NCI-H748 treated with DMSO at 0.1 percent for 48 hours (cell line): ENCODE data around the gene USB1.

ENCODE experiments used
- DNase-seq: peaks from one replicate; lab custom pipeline; 2025; lab: John Stamatoyannopoulos, UW

USB1 gene

DNA sequence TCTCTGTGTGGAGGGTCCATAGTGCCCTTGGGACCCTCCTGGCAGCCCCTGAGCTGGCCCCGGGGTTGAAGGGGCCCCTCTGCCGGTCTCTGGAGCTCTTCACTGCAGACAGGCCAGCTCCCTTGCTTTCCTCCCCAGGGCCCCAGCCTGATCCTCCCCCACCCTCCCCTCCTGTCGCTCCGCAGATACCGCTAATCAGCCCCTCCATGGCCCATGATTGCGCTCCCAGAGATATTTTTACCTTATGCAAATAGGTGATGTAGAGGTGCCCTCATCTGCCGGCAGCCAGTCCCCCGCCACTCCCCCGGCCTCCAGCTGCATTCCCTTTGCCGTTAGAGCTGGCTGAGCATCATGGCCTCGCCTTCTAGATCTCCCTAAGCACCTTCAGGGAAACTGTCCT lies 33.6 kb downstream of the USB1 start:
- no peak for DNase-seq

DNA sequence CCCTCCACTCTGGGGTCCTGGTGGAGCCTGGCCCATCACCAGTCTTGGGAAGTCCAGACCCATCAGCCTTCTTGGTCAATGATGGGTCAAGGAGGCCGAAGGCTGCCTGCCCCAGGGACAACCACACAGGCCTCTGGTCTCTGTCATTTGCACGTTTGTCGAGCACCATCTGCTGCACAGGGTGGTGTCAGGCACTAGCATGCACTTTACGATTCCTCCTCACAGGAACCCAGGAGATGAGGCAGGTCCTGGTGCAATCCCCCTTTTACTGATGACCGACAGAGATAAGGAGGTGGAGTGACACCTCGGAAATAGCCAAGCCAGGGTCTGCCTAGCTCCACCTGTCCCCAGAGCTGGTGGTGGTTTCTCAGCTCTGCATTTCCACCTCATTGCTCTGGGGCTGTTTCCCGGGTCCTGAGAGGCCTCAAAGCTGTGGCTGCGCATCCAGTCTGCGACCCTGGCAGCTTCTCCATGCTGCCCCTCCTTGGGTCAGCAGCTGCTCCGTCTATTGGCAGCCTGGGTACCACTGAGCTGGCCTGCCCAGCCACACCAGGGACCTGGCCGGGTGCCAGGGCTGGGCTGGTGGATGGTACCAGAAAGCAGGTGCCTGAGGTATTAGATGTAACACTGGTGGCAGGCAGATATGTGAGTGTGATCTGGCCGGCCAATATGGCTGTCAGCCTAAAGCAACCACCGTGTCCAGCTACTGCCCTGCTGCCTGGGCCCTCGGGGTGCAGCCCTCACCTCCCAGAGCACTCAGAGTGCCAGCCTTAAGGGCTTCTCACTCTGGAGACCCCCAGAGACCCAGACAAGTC lies 34.4 kb downstream of the USB1 start:
- DNase-seq = no peak

DNA sequence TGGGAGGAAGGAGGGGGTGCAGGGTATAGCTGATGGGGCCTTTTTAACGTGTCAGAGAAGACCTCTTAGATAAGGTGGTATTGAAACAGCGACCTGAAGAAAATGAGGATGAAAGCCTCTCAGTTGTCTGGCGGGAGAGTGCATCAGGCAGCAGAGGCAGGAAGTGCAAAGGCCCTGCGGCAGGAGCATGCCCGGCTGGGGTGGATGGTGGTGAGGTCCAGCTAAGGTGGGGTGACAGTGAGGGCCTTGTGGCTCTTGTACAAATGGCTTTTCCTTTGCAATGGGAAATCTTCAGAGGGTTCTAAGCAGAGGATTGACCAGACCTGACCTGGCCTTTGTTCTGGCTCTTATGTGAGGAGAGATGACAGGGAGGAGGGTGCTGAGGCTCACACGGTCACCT lies 35.7 kb downstream of the USB1 start:
- DNase-seq = no peak

DNA sequence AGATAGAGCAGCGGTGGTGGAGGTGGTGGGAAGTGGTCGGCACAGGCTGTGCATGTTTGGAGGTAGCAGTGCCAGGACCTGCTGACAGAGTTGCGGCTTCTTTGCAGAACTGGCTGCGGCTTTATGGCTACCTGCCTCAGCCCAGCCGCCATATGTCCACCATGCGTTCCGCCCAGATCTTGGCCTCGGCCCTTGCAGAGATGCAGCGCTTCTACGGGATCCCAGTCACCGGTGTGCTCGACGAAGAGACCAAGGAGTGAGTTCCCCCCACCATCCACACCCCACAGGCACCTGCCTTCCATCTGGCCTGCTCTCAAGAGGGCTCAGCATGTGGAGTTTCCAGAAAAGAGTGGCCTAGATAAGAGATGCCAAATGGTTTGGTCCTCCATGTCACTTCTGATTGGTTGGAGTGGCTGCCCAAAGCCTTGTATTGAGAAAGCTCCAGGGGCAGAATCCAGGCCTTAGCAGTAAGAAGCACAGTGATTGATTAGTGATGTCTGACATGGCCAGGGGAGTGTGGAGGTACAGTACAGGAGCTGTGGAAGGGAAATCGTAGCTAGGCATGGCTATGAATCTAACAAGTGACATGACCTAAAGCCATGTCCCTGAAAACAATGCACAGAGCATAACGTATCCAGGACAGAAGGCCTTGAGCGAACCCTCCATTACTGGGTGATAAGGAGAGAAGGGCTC lies 36.3 kb downstream of the USB1 start:
- no peak for DNase-seq

DNA sequence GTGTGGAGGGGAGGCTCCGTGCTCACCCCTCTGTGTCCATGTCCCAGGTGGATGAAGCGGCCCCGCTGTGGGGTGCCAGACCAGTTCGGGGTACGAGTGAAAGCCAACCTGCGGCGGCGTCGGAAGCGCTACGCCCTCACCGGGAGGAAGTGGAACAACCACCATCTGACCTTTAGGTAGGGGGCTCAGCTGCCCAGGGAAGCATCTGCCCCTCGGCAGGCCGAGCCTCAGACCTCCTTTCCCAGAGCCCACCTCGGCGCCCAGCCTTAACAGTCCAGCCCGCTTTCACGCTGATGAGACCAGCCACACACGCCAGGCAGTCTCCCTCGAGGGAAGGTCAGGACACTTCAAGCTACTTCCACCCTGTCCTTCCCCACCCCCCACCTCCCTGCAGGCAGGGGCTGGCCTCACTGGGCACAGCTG lies 37.0 kb downstream of the USB1 start:
- no peak for DNase-seq

DNA sequence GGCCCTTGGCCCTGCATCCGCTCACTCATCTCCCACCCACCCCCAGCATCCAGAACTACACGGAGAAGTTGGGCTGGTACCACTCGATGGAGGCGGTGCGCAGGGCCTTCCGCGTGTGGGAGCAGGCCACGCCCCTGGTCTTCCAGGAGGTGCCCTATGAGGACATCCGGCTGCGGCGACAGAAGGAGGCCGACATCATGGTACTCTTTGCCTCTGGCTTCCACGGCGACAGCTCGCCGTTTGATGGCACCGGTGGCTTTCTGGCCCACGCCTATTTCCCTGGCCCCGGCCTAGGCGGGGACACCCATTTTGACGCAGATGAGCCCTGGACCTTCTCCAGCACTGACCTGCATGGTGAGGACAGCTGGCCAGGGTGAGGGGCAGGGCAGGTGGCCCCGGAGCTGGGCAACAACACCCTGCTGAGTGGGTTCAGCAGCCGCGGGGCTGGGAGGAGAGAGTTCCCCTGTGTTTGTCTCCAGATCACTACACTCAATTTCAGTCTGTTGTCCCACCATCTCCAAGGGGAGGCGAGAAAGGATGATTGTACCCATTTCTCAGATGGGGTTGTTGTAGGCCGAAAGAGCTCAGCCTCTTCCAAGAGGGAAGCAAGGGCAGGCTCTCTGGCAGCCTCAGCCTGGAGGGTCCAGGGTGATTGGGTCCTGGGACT lies 38.8 kb downstream of the USB1 start:
- DNase-seq = no peak

DNA sequence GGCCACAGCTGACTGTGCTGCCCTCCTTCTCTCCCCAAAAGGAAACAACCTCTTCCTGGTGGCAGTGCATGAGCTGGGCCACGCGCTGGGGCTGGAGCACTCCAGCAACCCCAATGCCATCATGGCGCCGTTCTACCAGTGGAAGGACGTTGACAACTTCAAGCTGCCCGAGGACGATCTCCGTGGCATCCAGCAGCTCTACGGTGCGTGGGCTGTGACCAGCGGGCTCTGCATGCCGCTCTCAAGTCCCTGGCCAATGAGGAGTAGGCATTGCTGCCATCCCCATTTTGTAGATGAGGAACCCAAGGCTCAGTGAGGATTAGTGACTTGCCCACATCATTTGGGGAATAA lies 39.3 kb downstream of the USB1 start:
- DNase-seq = no peak

DNA sequence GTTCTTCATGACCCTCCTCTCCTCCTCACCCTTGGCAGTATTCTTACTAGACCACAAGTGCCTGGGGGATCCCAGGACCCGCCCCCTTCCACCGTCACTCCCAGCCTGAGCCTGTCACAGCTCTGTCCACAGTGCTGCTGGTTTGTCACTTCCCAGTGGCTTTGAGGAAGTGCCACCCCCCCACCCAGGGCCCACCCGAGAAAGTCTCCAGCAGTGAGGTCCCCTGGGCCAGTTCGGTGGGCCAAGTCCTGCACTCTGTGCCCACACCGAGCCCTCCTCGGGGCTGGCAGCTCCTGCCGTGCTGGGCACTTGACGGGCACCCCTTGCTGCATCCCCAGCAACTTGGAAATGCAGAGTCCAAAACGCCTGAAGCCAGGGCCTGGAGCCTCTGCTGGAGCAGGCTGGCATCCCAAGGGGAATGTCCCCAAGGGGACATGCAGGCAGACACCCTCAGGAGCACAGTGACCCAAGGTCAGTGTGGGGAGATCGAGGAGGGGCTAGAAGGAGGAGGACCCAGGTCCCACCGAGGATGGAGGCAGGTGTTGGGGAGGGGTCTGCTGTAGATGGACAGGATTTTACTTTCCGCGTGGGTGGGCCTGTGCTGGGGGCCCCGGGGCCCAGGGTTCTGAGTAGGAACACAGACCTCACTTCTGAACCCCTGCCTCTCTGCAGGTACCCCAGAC lies 39.9 kb downstream of the USB1 start:
- no peak for DNase-seq

DNA sequence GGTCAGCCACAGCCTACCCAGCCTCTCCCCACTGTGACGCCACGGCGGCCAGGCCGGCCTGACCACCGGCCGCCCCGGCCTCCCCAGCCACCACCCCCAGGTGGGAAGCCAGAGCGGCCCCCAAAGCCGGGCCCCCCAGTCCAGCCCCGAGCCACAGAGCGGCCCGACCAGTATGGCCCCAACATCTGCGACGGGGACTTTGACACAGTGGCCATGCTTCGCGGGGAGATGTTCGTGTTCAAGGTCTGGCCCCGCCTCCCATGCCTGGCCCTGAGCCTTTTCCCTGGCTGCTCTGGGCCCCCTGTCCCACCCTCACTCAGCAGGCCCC lies 40.4 kb downstream of the USB1 start:
- no peak for DNase-seq

DNA sequence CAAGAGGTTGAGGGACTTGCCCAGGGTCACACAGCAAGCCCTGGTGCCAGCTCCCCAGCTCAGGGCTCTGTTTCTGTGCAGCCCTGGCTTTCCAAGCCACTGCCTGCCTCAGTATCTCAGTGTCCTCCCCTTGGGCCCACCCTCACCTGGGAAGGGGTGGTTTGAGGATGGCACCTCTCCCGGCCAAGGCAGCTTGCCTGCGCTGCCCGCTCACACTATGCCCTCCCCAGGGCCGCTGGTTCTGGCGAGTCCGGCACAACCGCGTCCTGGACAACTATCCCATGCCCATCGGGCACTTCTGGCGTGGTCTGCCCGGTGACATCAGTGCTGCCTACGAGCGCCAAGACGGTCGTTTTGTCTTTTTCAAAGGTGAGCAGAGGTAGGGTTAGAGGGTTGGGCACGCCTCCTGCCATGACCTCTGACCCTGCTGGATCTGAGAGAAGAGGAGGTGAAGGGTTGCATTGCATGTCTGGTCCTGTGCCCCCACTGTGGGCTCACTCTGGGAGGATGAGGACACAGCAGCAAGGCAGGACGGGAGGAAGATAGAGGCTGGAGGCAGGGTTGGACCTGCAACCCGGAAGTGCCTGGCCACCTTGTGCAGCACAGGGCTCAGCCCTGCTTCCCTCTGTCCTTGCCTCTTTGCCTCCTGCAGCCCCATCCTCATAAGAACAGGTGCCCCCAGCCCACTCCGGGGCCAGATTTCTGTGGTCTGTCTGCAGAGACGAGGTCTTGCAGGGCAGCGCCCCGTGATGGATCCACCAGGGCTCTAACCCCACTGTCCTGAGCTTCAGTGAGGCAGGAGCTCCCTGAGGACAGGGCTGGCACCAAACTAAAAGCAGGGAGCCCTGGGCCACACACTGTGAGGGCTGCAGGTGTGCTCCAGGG lies 41.0 kb downstream of the USB1 start:
- DNase-seq = no peak

DNA sequence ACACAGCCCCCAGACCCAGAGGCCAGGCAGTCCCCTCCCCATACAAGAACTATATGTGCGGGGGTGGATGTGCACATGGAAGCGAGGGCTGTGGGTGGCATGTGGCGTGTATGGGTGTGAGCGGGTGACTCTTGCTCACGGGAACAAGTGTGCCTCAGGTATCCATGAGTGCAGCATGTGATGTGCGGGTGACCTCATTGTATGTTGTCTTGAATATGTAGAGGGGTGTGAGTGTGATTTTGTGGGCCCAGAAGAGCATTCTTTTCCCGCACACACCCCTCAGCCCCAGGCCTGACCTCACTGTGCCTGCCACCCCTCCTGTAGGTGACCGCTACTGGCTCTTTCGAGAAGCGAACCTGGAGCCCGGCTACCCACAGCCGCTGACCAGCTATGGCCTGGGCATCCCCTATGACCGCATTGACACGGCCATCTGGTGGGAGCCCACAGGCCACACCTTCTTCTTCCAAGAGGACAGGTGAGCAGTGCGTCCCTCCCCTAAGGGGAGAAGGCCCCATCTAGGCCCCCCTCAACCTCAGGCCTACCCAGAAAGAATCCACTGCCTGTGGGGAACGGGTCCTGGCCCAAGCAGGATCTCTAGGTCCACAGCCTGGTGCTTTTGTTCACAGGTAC lies 41.8 kb downstream of the USB1 start:
- DNase-seq = no peak

DNA sequence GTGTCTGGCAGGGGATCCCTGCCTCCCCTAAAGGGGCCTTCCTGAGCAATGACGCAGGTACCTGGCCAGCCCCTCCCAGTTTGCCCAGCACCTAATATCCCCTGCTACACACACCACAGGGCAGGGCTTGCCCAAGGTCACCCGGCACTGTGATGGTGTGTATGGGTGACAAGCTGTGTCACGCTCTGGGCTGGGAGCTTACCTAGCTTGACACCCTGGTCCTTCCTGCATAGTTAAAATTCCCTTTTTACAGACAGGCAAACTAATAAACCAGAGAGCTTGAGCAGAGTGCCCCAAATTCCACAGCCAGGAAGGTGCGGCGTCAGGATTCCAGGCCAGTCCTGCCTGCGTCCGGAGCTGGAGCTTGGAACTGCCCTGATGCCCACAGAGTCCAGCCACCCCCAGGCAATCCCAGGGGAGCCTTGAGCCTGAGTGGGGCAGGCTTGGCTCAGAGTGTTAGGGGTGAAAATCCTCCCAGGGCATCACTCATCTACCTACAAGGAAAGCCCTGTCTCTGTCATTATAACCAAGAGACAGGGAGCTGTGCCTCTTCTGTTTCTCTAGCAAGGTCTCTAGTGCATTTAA lies 42.5 kb downstream of the USB1 start:
- no peak for DNase-seq

DNA sequence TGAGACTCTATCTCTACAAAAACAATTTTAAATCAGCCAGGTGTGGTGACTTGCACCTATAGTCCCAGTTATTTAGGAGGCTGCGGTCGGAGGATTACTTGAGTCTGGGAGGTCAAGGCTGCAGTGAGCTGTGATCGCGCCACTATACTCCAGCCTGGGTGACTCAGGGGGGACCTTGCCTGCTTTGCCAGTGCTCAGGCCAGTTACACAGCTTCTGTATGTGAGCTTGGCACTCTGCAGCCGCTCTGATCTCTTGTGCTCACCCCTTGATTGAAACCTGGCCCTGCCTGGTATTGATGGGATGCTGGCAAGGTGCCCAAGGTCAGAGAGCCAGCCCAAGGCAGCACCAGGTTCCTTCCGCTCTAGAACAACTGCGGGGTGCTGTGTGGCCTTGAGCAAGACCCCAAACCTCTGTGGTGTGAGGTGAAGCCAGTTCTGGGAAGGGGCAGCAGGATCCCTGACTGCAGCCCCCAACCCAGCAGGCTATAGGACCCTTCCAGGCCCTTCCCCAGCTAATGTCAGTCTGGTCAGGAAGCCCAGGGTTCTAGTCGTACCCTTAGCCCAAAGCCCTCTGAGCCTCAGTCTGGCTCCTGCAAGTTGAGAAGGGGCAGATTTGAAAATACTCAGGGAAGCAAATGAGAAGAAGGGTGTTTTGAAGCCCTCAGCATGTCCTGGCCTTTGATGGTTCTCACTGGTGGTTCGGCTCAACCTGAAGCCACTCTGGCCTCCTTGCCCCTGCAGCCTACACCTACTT lies 43.2 kb downstream of the USB1 start:
- DNase-seq = no peak

DNA sequence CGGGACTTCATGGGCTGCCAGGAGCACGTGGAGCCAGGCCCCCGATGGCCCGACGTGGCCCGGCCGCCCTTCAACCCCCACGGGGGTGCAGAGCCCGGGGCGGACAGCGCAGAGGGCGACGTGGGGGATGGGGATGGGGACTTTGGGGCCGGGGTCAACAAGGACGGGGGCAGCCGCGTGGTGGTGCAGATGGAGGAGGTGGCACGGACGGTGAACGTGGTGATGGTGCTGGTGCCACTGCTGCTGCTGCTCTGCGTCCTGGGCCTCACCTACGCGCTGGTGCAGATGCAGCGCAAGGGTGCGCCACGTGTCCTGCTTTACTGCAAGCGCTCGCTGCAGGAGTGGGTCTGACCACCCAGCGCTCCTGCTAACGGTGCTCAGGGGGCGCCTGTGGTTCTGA lies 43.9 kb downstream of the USB1 start:
- no peak for DNase-seq

DNA sequence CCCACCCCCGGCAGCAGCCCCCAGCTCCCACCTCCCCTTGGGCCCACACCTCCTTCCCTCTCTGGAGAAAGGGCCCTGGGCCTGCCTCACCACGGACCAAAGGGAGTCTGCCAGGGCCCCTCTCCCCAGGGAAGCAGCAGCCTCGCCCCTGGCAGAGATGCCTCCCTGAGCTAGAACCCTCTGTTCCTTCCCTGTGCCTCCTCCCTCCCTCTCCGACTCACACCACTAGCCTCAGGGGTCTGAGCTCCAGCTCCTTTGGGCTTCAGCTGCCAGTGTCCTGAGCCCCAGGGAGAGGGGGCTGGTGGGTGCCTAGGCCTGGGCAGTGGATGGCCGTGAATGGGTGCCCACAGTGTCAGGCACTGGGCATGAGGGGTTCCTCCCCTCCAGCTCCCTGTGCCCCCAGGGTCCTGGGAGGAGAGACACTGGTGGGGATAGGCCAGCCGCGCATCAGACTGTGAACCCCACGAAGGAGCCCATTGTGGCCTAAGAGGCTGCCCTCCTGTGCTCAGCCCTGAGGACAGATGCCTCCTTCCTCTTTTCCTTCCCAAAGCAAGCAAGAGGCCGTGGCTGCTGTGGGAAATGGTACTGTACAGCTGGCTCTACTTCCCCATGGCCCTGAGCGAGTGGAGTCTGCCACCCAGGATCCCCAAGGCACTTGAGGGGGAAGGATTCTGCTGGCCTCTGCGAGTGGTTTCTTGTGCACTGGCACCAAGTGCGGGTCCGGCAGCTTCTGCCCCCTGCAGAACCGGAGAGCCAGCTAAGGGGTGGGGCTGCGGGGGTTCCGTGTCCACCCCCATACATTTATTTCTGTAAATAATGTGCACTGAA lies 45.1 kb downstream of the USB1 start:
- DNase-seq = no peak

DNA sequence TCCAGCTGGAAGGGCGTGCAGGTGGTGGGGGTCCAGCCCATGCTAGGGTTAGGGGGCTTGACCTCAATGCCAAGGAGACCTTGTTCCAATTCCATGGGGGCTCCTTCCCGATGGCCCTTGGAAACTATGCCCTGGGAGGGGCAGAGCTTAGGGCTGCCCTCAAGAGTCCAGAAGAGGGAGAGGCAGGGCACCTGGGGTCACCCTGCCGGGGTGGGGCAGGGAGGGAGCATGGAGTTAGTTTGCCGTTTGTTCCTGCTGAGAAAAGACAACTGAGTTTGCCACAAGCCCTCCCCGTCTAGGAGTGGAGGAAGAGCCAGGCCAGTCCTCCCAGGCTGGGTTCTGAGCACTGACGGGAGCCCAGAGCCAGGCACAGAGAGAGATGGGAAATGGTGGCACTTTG lies 45.7 kb downstream of the USB1 start:
- DNase-seq = no peak

DNA sequence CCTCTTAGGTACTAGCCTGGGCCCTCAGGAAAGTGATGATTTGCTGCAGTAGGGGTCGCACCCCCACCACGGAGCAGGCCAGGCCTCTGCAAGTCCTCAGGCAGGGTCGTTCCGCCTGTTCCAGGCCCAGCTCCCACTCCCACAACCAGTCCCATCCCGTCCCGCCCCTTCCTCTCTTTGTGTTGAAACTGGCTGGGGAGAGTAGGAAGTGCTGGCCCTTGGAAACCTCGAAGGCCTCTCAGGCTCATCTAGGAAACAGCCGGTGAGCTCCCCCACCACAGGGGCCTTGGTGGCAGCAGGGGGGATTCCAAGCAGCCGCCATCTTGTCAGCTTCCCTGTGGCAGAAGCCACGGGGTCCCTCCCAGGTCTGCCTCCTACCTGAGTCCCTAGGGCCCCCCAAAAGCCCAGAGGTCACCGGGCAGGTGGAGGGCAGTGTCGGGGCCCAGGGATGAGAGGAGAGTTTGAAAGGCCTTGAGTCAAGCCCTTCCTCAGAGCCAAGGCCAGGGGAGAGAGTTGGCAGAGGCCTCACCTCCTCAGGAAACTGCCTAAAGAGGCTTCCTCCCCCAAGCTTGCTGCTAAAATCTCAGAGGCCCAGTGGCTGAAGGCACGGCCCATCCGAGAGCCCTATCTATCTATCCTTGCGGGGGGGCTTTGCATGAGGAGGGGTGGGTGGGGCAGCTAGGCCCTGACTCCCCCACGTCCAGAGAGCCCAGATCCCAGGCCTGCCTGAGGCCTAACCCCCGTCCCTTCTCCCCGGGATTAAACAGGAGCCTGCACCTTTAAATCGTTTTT lies 46.5 kb downstream of the USB1 start:
- DNase-seq = no peak

DNA sequence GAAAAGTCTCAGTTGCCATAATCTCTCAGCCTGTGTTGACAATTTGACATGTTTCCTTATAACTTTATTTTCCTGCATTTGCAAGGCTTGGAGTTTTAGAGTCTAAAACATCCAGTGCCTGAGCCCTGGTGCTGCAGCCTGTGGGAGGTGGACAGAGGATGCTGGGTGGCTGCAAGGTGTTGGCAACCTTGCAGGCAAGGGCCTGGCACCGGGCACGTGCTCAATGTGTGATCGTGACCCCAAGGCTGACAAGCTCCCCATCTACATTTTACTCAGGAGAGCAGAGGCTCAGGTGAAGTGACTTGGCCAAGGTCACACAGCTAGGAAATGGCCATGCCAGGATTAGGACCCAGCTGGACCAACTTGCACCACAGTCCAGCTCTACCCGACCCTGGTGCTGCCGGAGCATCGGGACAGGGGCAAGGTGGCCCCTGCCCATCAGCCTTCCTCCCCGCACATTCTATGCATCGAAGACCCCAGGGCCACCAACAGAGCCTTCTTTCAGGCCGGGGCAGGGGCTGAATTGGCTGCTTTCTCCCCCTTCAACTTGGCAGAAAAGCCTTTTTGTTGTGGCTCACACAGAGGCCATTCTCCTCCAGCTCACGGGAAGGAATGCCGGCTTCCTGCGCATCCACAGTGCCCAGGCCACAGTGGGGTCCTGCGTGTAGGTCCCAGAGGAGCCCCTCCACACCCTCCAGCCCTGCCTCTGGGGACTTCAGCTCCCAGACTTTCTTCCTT lies 47.5 kb downstream of the USB1 start:
- DNase-seq = no peak
